Liver (tissue), 3 donors: ENCODE measurements around the gene PALMD.

Experiments used
- ATF3 ChIP-seq: IDR thresholded peaks from 2 replicates; pipeline ENCODE4 v1.6.1; 2016; ENCODE audit warnings: antibody characterized with exemption
- CTCF ChIP-seq: fragments of 150-350 bp; IDR thresholded peaks from 2 replicates; pipeline ENCODE4 v1.5.1; 2017; ENCODE audit warnings: improper control_type of control experiment, low read depth, low read length; ENCODE audit not compliant: missing input control
- GABPA ChIP-seq, 2 donors: IDR thresholded peaks in 1 of 2; conservative IDR thresholded peaks in 1 of 2; 2 replicates each; pipeline ENCODE4 v1.6.1; 2016; ENCODE audit warnings: antibody characterized with exemption in 2 of 2, mild to moderate bottlenecking in 1 of 2, moderate library complexity in 1 of 2
- HNF4A ChIP-seq, 2 donors: conservative IDR thresholded peaks; 2 replicates each; pipeline ENCODE4 v1.6.1; 2016; ENCODE audit warnings: antibody characterized with exemption in 2 of 2, mild to moderate bottlenecking in 2 of 2
- HNF4G ChIP-seq: IDR thresholded peaks from 2 replicates; pipeline ENCODE4 v1.6.1; 2016; ENCODE audit warnings: antibody characterized with exemption
- MAX ChIP-seq: IDR thresholded peaks from 2 replicates; pipeline ENCODE4 v1.6.1; 2016; ENCODE audit warnings: antibody characterized with exemption
- NR2F2 ChIP-seq: IDR thresholded peaks from 2 replicates; pipeline ENCODE4 v1.6.1; 2016; ENCODE audit warnings: antibody characterized with exemption
- RAD21 ChIP-seq, 2 donors: IDR thresholded peaks; 2 replicates each; pipeline ENCODE4 v1.6.1; 2016; ENCODE audit warnings: antibody characterized with exemption in 2 of 2, mild to moderate bottlenecking in 2 of 2
- REST ChIP-seq: IDR thresholded peaks from 2 replicates; pipeline ENCODE4 v1.6.1; 2016; ENCODE audit warnings: antibody characterized with exemption, mild to moderate bottlenecking
- TAF1 ChIP-seq: conservative IDR thresholded peaks from 2 replicates; pipeline ENCODE4 v1.6.1; 2016; ENCODE audit warnings: antibody characterized with exemption, mild to moderate bottlenecking
- YY1 ChIP-seq: IDR thresholded peaks from 2 replicates; pipeline ENCODE4 v1.6.1; 2016; ENCODE audit warnings: antibody characterized with exemption, mild to moderate bottlenecking
- donor health status: healthy.
- donor health status: healthy.

GRCh38 chr1:99713006-99713405 lies 67.1 kb downstream of the PALMD start:
- no peak for TF ChIP-seq CTCF
- TF ChIP-seq TAF1 = no peak
- TF ChIP-seq REST = no peak
- TF ChIP-seq RAD21 (IDR thresholded peaks at IDR 0.05) = no peak
- TF ChIP-seq HNF4A (conservative IDR thresholded peaks at IDR 0.05) = no peak
- TF ChIP-seq YY1 = no peak
- no peak for TF ChIP-seq MAX
- TF ChIP-seq HNF4G = no peak
- no peak for TF ChIP-seq GABPA (IDR thresholded peaks at IDR 0.05 in 1 of 2, conservative IDR thresholded peaks at IDR 0.05 in 1 of 2)
- TF ChIP-seq NR2F2 = no peak
- TF ChIP-seq ATF3 = no peak
